PC-9 (cell line): ENCODE measurements around the gene PAK1IP1. TPM values are rescaled to one million over a fixed set of nuclear protein-coding genes. Genes with fewer than 3 reads are reported as not detected.
A peak's percentile ranks its signal among the peaks of the same experiment; 100 is the strongest.

Source experiments
- Bru-seq: library from RNA; stranded (reverse); fragments of 400-500 nt; gene quantifications from one replicate; lab custom pipeline; 2021; lab: Mats Ljungman, UMichigan
- BruChase-seq, 2 experiments: library from RNA; stranded (reverse); fragments of 400-500 nt; gene quantifications; one replicate each; lab custom pipeline; 2021; lab: Mats Ljungman, UMichigan
- BruUV-seq: library from RNA; stranded (reverse); fragments of 400-500 nt; replicated peaks from 2 replicates; lab custom pipeline; 2021; lab: Mats Ljungman, UMichigan
- CTCF ChIA-PET: fragments of 300-600 bp; sonication (Branson Sonifier 250); formaldehyde crosslinking; loops from one replicate; lab custom pipeline; 2022; ENCODE audit warnings: antibody characterized with exemption; lab: Charles Lee
- POLR2A ChIA-PET: fragments of 300-600 bp; sonication (Branson Sonifier 250); formaldehyde crosslinking; loops from one replicate; lab custom pipeline; 2022; ENCODE audit warnings: antibody characterized with exemption; ENCODE audit not compliant: unreplicated experiment; lab: Charles Lee
- DNase-seq, 2 experiments: peaks; one replicate each; pipeline versions ENCODE4 v3.0.0 to v3.0.0-alpha.2; 2015 to 2022; ENCODE audit warnings: mixed read lengths in 1 of 2
- H2AFZ ChIP-seq: fragments of 200-600 bp; sonication (generic); 2 replicates; pipeline ENCODE4 v1.8.1; 2017; ENCODE audit warnings: antibody characterized with exemption
- H3F3A ChIP-seq: fragments of 200-600 bp; sonication (generic); 2 replicates; pipeline ENCODE4 v1.8.1; 2017; ENCODE audit warnings: antibody characterized with exemption, mild to moderate bottlenecking, low read depth; ENCODE audit not compliant: insufficient read depth
- H3K27ac ChIP-seq: fragments of 200-600 bp; sonication (generic); 2 replicates; pipeline ENCODE4 v1.6.1; 2016; ENCODE audit warnings: mixed run types
- H3K27me3 ChIP-seq: fragments of 200-600 bp; sonication (generic); 2 replicates; pipeline ENCODE4 v1.6.1; 2016; ENCODE audit warnings: low read depth, mixed run types; ENCODE audit not compliant: insufficient read depth
- H3K36me3 ChIP-seq: fragments of 200-600 bp; sonication (generic); 2 replicates; pipeline ENCODE4 v1.6.1; 2016; ENCODE audit warnings: low read depth, mixed run types
- H3K4me1 ChIP-seq: fragments of 200-600 bp; sonication (generic); replicated peaks from 2 replicates; pipeline ENCODE4 v1.6.1; 2016; ENCODE audit warnings: mixed run types; ENCODE audit not compliant: insufficient read depth
- H3K4me2 ChIP-seq: fragments of 200-600 bp; sonication (generic); 2 replicates; pipeline ENCODE4 v1.6.1; 2017; ENCODE audit warnings: mixed run types
- H3K4me3 ChIP-seq: fragments of 200-600 bp; sonication (generic); 2 replicates; pipeline ENCODE4 v1.6.1; 2016; ENCODE audit warnings: mixed run types
- H3K79me2 ChIP-seq: fragments of 200-600 bp; sonication (generic); 2 replicates; pipeline ENCODE4 v1.6.1; 2017; ENCODE audit warnings: low read depth, mixed run types
- H3K9me2 ChIP-seq: fragments of 200-600 bp; sonication (generic); 2 replicates; pipeline ENCODE4 v1.8.1; 2017; ENCODE audit warnings: mild to moderate bottlenecking; ENCODE audit not compliant: insufficient read depth
- H3K9me3 ChIP-seq: fragments of 200-600 bp; sonication (generic); 2 replicates; pipeline ENCODE4 v1.8.1; 2016; ENCODE audit warnings: low read depth; ENCODE audit not compliant: insufficient read depth
- H4K20me1 ChIP-seq: fragments of 200-600 bp; sonication (generic); 2 replicates; pipeline ENCODE4 v1.8.1; 2017; ENCODE audit not compliant: insufficient read depth
- EZH2 ChIP-seq: fragments of 200-600 bp; sonication (generic); IDR thresholded peaks from 2 replicates; pipeline ENCODE4 v1.8.0; 2017; ENCODE audit warnings: antibody characterized with exemption, low read depth
- intact Hi-C: fragments of 100-400 bp; cut with micrococcal nuclease; formaldehyde crosslinking; loops from one replicate; pipeline ENCODE4 v1.10.0; 2022; ENCODE audit not compliant: unreplicated experiment
- long read RNA-seq: library from polyadenylated mRNA; stranded (forward); transcript quantifications from one replicate; pipeline ENCODE4 v2.0.0, GENCODE V29; 2022
- total RNA-seq: library from RNA; stranded (reverse); gene quantifications from 2 replicates; pipeline ENCODE4 v1.2.3, GENCODE V29; 2021
- TF ChIP-seq, protein P1 (sequence below): fragments of 200-600 bp; sonication (generic); conservative IDR thresholded peaks from 2 replicates; pipeline ENCODE4 v1.6.1; 2017; ENCODE audit warnings: mixed run types, antibody characterized with exemption, mild to moderate bottlenecking, moderate library complexity

The PAK1IP1 gene, protein sequence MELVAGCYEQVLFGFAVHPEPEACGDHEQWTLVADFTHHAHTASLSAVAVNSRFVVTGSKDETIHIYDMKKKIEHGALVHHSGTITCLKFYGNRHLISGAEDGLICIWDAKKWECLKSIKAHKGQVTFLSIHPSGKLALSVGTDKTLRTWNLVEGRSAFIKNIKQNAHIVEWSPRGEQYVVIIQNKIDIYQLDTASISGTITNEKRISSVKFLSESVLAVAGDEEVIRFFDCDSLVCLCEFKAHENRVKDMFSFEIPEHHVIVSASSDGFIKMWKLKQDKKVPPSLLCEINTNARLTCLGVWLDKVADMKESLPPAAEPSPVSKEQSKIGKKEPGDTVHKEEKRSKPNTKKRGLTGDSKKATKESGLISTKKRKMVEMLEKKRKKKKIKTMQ
- 14.3 and 15.2 TPM in 2 replicates for total RNA-seq
- percentile 85 among the genes with signal in this experiment for Bru-seq, nascent RNA
- BruChase-seq, experiment 1, labeled RNA remaining after a 2-hour chase = percentile 78 among the genes with signal in this experiment
- BruChase-seq, experiment 2, labeled RNA remaining after a 6-hour chase = percentile 90 among the genes with signal in this experiment
- long read RNA-seq, transcript PAK1IP1-201 (10 exons, 1,800 nt) = major isoform, 40 of 66 reads
- long read RNA-seq, partial matches to known transcripts = 0 of 66 reads
- long read RNA-seq, other reads (novel, unspliced or antisense) = 26 of 66 reads

DNA sequence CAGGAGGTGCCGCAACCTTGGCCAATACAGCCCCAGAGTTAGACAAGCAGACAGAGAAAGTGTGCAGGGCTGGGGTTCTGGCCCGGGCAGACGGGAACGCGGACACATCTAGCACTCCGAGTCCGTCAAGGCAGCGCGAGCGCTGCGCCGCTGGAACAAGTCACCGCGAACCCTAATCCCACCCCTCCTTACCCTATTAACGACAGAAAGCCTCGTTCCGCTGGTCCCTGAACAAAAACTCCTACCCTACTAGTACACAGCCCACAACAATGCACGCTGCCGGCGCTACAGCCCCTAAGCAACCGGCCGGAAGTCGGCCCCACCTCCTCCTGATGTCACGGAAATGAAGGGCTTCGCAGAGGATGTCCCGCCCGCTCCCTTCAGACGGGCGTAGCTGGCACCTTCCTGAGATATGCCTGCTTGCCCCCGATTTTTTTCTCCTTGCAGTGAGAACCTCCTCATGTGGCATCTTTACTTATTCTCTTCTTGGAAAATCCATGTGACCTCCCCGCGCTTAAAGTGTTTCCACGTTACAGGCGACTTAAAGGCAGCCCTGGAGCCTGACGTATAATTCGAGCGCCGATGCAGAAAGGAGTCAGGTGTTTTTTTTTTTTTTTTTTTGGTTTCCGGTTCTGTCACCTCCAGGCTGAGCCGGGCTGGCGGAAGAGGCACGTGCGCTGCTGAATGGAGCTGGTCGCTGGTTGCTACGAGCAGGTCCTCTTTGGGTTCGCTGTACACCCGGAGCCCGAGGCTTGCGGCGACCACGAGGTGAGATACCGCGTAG is at the start of gene PAK1IP1, which contains the start of gene C6orf52:
Gene PAK1IP1 (plus strand): TSS at position 671 of the 784 bp plus-strand sequence. CDS start 14 bp downstream, at position 685.
Gene C6orf52 (minus strand): TSS at position 315 of the 784 bp plus-strand sequence. CDS start 7,066 bp downstream, outside the sequence.
- Histone ChIP-seq H4K20me1 (no peaks in the 10 kb centered on the region), H3K4me3 (peak within 1 kb of the TSS; percentile 98), H3K4me2 (peak within 1 kb of the TSS; percentile 93), H3K4me1 (peaks cover 16% of the 10 kb centered on the region), H3K9me2 (no peaks in the 10 kb centered on the region), H3K79me2 (peaks cover 47% of the 10 kb centered on the region), H3K27ac (peak within 1 kb of the TSS; percentile 86), H3K9me3 (no peaks in the 10 kb centered on the region), H3F3A (peaks cover 11% of the 10 kb centered on the region), H2AFZ (peak within 1 kb of the TSS; percentile 90), H3K27me3 (no peaks in the 10 kb centered on the region), H3K36me3 (no peaks in the 10 kb centered on the region)
- TF ChIP-seq EZH2 = no peak
- TF ChIP-seq, protein P1, sequence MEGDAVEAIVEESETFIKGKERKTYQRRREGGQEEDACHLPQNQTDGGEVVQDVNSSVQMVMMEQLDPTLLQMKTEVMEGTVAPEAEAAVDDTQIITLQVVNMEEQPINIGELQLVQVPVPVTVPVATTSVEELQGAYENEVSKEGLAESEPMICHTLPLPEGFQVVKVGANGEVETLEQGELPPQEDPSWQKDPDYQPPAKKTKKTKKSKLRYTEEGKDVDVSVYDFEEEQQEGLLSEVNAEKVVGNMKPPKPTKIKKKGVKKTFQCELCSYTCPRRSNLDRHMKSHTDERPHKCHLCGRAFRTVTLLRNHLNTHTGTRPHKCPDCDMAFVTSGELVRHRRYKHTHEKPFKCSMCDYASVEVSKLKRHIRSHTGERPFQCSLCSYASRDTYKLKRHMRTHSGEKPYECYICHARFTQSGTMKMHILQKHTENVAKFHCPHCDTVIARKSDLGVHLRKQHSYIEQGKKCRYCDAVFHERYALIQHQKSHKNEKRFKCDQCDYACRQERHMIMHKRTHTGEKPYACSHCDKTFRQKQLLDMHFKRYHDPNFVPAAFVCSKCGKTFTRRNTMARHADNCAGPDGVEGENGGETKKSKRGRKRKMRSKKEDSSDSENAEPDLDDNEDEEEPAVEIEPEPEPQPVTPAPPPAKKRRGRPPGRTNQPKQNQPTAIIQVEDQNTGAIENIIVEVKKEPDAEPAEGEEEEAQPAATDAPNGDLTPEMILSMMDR = no peak
- POLR2A ChIA-PET = interaction anchor here (0.5 to 0.7 kb wide), 6 partner anchors 13 to 609 kb away, joined by 3 to 11 read pairs (median 5); partner anchors contain the start of gene TMEM14C
- BruUV-seq = no TSS peak
- intact Hi-C loops = loop anchor here (1.0 to 10.0 kb wide), 8 partner anchors 28 to 210 kb away; partner anchors contain the start of gene TMEM14B
- CTCF ChIA-PET = interaction anchor here (0.6 to 0.7 kb wide), 5 partner anchors 28 to 371 kb away, joined by 4 to 11 read pairs (median 8); partner anchors contain the start of gene TMEM14C
- DNase-seq = peak; percentile 79 to 90

DNA sequence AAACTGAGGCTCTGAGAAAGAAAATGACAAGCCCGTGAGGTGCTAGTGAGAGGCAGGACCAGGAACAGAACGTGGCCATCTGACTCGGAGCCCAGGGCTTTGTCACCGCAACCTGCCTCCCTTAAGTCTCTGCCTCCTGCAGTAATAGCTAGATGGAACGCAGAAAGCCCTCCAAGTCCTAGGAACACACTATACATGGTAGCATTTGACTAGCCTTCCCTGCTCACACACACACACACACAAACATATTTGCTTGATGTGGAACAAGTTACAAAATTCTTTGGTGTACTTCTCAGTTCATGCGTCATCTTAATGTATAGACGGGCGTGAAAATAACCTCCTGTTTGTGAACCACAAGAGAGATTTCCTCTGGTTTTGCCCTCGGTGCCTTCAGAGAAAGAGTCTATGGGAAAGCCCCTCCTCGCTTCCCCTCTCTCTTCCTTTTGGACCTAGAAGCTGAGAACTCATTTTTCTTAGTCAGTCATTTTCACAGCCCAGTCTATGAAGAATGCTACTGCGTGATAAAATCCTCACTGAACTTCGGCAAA is 39.2 kb upstream of the PAK1IP1 start:
- Histone ChIP-seq H3K9me2 (no peaks in the 10 kb centered on the region), H2AFZ (no peak overlapping the region), H3K9me3 (no peaks in the 10 kb centered on the region), H3K4me3 (no peak overlapping the region), H3K4me1 (no peaks in the 10 kb centered on the region), H3K79me2 (no peaks in the 10 kb centered on the region), H3F3A (no peaks in the 10 kb centered on the region), H3K27me3 (no peaks in the 10 kb centered on the region), H3K36me3 (no peaks in the 10 kb centered on the region), H3K4me2 (no peak overlapping the region), H3K27ac (no peak overlapping the region), H4K20me1 (no peaks in the 10 kb centered on the region)
- ChIA-PET POLR2A (no interaction called here), CTCF (no interaction called here)
- intact Hi-C loops = no loop called here
- no peak for TF ChIP-seq EZH2
- TF ChIP-seq, protein P1 = no peak
- no TSS peak for BruUV-seq
- no peak for DNase-seq
